ENCODE results near the gene CELF4. TPM values are rescaled to one million over a fixed set of nuclear protein-coding genes. Genes with fewer than 3 reads are reported as not detected.

Gene CELF4
- total and polyA plus RNA-seq, 10 of the 15 experiments (the other 5 are each of a cell fraction or from before 2014, with no cell fraction given), result 0.03 to 0.32 TPM; not detected in 8

DNA sequence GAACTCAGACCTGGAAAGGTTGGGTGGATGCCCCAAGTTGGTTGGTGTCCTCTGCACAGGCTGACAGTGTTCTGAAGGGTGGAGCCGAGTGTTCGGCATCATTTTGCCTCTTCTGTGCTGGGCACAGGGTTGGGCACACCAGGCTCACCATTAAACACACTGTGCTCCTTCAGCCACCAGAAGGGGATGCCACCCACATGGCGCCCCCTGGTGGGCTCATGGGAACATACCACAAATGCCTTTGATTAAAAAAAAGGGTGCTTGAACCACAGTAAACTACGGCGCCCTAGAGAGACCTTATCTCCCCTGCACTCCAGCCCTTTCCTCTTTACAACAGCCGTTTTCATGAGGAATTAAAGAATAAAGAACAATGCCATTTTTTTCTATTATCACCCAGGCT is 89.4 kb downstream of the CELF4 start:
- WGBS (ENCODE audit: insufficient coverage, insufficient replicate concordance, low lambda C conversion rate, missing lambda C conversion rate), result 15% methylated on average over 6 of the region's 6 CpGs
- no peaks in the 10 kb centered on the region for H3K79me2 ChIP-seq (ENCODE audit: control insufficient read depth, insufficient read depth, low read length)
- no peaks in the 10 kb centered on the region for H4K20me1 ChIP-seq (ENCODE audit: control insufficient read depth, insufficient read depth)
- no TSS peak for BruUV-seq (replicated peaks)
- ChIA-PET POLR2A (no interaction called here), SMC1A (ENCODE audit: uncharacterized antibody, unreplicated experiment) (interaction anchor here (1.6 kb wide), 1 partner anchor 90 kb away, joined by 4 read pairs; no protein-coding TSS in a partner anchor), RAD21 (ENCODE audit: unreplicated experiment) (no interaction called here), CTCF (no interaction called here)
- no peaks in the 10 kb centered on the region for H3K36me3 ChIP-seq (ENCODE audit: control insufficient read depth in 2 of 2, insufficient read depth in 2 of 2, low read length in 1 of 2)
- no peaks in the 10 kb centered on the region for H3K4me1 ChIP-seq (ENCODE audit: control insufficient read depth, insufficient read depth, low read length)
- ATAC-seq (peak; percentile 75), FAIRE-seq (no peak), DNase-seq (ENCODE audit: low read depth, low spot score) (no peak)
- H3K27ac ChIP-seq (ENCODE audit: control insufficient read depth, insufficient read depth), result no peak overlapping the region
- H3K9ac ChIP-seq (ENCODE audit: control insufficient read depth, insufficient read depth, low read length), result no peak overlapping the region
- in situ Hi-C loops (cut with MboI) (loop anchor here (5.0 kb wide), 1 partner anchor 89 kb away; no protein-coding TSS in a partner anchor), intact Hi-C loops (cut with micrococcal nuclease; ENCODE audit: unreplicated experiment) (loop anchor here (1.0 to 5.0 kb wide), 2 partner anchors 90 to 534 kb away; no protein-coding TSS in a partner anchor)
- H2AFZ ChIP-seq (ENCODE audit: control insufficient read depth, low read depth, low read length), result no peak overlapping the region
- H3K27me3 ChIP-seq (replicated peaks in 1 of 2; ENCODE audit: control insufficient read depth in 2 of 2, insufficient read depth in 2 of 2, low read length in 1 of 2), result peaks cover 2 to 3% of the 10 kb centered on the region in 2 experiments; a peak in 3 of 4 replicates
- no peak for TF ChIP-seq ESRRA (IDR thresholded peaks at IDR 0.05; ENCODE audit: low read length)
- no peak for TF ChIP-seq CHD1 (IDR thresholded peaks at IDR 0.05; ENCODE audit: low read depth, low read length)
- TF ChIP-seq RUNX3 (IDR thresholded peaks at IDR 0.05; ENCODE audit: low read length), result peak; percentile 18; the same call in 1 of the 2 replicates
- no peak for TF ChIP-seq ZNF622 (IDR thresholded peaks at IDR 0.05)
- TF ChIP-seq, protein P1, sequence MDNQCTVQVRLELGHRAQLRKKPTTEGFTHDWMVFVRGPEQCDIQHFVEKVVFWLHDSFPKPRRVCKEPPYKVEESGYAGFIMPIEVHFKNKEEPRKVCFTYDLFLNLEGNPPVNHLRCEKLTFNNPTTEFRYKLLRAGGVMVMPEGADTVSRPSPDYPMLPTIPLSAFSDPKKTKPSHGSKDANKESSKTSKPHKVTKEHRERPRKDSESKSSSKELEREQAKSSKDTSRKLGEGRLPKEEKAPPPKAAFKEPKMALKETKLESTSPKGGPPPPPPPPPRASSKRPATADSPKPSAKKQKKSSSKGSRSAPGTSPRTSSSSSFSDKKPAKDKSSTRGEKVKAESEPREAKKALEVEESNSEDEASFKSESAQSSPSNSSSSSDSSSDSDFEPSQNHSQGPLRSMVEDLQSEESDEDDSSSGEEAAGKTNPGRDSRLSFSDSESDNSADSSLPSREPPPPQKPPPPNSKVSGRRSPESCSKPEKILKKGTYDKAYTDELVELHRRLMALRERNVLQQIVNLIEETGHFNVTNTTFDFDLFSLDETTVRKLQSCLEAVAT (IDR thresholded peaks at IDR 0.05), result no peak
- TF ChIP-seq POU2F2 (IDR thresholded peaks at IDR 0.05; ENCODE audit: borderline replicate concordance, low read depth, low read length), result no peak
- TF ChIP-seq, protein P2, sequence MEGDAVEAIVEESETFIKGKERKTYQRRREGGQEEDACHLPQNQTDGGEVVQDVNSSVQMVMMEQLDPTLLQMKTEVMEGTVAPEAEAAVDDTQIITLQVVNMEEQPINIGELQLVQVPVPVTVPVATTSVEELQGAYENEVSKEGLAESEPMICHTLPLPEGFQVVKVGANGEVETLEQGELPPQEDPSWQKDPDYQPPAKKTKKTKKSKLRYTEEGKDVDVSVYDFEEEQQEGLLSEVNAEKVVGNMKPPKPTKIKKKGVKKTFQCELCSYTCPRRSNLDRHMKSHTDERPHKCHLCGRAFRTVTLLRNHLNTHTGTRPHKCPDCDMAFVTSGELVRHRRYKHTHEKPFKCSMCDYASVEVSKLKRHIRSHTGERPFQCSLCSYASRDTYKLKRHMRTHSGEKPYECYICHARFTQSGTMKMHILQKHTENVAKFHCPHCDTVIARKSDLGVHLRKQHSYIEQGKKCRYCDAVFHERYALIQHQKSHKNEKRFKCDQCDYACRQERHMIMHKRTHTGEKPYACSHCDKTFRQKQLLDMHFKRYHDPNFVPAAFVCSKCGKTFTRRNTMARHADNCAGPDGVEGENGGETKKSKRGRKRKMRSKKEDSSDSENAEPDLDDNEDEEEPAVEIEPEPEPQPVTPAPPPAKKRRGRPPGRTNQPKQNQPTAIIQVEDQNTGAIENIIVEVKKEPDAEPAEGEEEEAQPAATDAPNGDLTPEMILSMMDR (IDR thresholded peaks at IDR 0.05 in 2 of 3, conservative IDR thresholded peaks at IDR 0.05 in 1 of 3; ENCODE audit: control insufficient read depth in 2 of 3, extremely low read depth in 1 of 3, insufficient read depth in 1 of 3, low read depth in 3 of 3, low read length in 3 of 3), result peak; percentile 44 to 59 (median 57)
- TF ChIP-seq, protein P3, sequence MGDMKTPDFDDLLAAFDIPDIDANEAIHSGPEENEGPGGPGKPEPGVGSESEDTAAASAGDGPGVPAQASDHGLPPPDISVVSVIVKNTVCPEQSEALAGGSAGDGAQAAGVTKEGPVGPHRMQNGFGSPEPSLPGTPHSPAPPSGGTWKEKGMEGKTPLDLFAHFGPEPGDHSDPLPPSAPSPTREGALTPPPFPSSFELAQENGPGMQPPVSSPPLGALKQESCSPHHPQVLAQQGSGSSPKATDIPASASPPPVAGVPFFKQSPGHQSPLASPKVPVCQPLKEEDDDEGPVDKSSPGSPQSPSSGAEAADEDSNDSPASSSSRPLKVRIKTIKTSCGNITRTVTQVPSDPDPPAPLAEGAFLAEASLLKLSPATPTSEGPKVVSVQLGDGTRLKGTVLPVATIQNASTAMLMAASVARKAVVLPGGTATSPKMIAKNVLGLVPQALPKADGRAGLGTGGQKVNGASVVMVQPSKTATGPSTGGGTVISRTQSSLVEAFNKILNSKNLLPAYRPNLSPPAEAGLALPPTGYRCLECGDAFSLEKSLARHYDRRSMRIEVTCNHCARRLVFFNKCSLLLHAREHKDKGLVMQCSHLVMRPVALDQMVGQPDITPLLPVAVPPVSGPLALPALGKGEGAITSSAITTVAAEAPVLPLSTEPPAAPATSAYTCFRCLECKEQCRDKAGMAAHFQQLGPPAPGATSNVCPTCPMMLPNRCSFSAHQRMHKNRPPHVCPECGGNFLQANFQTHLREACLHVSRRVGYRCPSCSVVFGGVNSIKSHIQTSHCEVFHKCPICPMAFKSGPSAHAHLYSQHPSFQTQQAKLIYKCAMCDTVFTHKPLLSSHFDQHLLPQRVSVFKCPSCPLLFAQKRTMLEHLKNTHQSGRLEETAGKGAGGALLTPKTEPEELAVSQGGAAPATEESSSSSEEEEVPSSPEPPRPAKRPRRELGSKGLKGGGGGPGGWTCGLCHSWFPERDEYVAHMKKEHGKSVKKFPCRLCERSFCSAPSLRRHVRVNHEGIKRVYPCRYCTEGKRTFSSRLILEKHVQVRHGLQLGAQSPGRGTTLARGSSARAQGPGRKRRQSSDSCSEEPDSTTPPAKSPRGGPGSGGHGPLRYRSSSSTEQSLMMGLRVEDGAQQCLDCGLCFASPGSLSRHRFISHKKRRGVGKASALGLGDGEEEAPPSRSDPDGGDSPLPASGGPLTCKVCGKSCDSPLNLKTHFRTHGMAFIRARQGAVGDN (IDR thresholded peaks at IDR 0.05), result no peak
- TF ChIP-seq SMC3 (IDR thresholded peaks at IDR 0.05; ENCODE audit: borderline replicate concordance, low read length), result peak; percentile 60
- TF ChIP-seq, protein P4, sequence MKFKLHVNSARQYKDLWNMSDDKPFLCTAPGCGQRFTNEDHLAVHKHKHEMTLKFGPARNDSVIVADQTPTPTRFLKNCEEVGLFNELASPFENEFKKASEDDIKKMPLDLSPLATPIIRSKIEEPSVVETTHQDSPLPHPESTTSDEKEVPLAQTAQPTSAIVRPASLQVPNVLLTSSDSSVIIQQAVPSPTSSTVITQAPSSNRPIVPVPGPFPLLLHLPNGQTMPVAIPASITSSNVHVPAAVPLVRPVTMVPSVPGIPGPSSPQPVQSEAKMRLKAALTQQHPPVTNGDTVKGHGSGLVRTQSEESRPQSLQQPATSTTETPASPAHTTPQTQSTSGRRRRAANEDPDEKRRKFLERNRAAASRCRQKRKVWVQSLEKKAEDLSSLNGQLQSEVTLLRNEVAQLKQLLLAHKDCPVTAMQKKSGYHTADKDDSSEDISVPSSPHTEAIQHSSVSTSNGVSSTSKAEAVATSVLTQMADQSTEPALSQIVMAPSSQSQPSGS (IDR thresholded peaks at IDR 0.05; ENCODE audit: low read length), result no peak
- no peak for TF ChIP-seq PAX5 (IDR thresholded peaks at IDR 0.05; ENCODE audit: borderline replicate concordance, low read depth, low read length)
- TF ChIP-seq RAD21 (IDR thresholded peaks at IDR 0.05; ENCODE audit: insufficient read depth, low read depth, low read length), result peak; percentile 42
- no peak for TF ChIP-seq ZNF384 (IDR thresholded peaks at IDR 0.05; ENCODE audit: borderline replicate concordance, low read depth, low read length)
- no peaks in the 10 kb centered on the region for H3K9me3 ChIP-seq (replicated peaks; ENCODE audit: control insufficient read depth, insufficient read depth, low read length)
- H3K4me2 ChIP-seq (ENCODE audit: control insufficient read depth, insufficient read depth), result no peak overlapping the region
- no peak overlapping the region for H3K4me3 ChIP-seq

All from GM12878 (cell line).